Chondrocyte (in vitro differentiated cells): ENCODE data around the gene FOSL1. TPM values are rescaled to one million over a fixed set of nuclear protein-coding genes. Genes with fewer than 3 reads are reported as not detected.
A peak's percentile ranks its signal among the peaks of the same experiment; 100 is the strongest.

Experiments used
- DNase-seq: peaks from one replicate; pipeline ENCODE4 v3.0.0; 2021; ENCODE audit warnings: mixed read lengths, low spot score
- H3K27ac Mint-ChIP-seq: one replicate; pipeline ENCODE4 v1.8.0; 2021; ENCODE audit warnings: mild to moderate bottlenecking, moderate library complexity, mixed read lengths; ENCODE audit not compliant: unreplicated experiment
- H3K27me3 Mint-ChIP-seq: 2 replicates; pipeline ENCODE4 v1.8.0; 2021; ENCODE audit warnings: low read depth, mixed read lengths
- H3K36me3 Mint-ChIP-seq: 2 replicates; pipeline ENCODE4 v1.8.0; 2021; ENCODE audit warnings: low read depth, mixed read lengths
- H3K4me1 Mint-ChIP-seq: 2 replicates; pipeline ENCODE4 v1.8.0; 2021; ENCODE audit warnings: low read depth, mild to moderate bottlenecking, mixed read lengths
- H3K4me3 Mint-ChIP-seq: one replicate; pipeline ENCODE4 v1.8.0; 2021; ENCODE audit warnings: mild to moderate bottlenecking, moderate library complexity, mixed read lengths; ENCODE audit not compliant: unreplicated experiment
- H3K9me3 Mint-ChIP-seq: 2 replicates; pipeline ENCODE4 v1.8.0; 2021; ENCODE audit warnings: low read depth, mixed read lengths
- long read RNA-seq: library from polyadenylated mRNA; stranded (forward); transcript quantifications from one replicate; pipeline ENCODE4 v2.0.0, GENCODE V29; 2021
- total RNA-seq: library from RNA; stranded (reverse); gene quantifications from 3 replicates; pipeline ENCODE4 v1.2.1, GENCODE V29; 2021
- TF ChIP-seq, protein P1 (sequence below): fragments of 200-600 bp; sonication (generic); IDR thresholded peaks from 2 replicates; pipeline ENCODE4 v1.5.0; 2021; ENCODE audit warnings: antibody characterized with exemption, mild to moderate bottlenecking, moderate library complexity

Gene FOSL1
- 5.8 to 12.3 TPM (median 7.5 TPM) in 3 replicates for total RNA-seq
- long read RNA-seq, transcript FOSL1-201 (4 exons, 1,669 nt): major isoform, 6 of 11 reads
- long read RNA-seq, partial matches to known transcripts: 1 of 11 reads
- long read RNA-seq, other reads (novel, unspliced or antisense): 3 of 11 reads

DNA sequence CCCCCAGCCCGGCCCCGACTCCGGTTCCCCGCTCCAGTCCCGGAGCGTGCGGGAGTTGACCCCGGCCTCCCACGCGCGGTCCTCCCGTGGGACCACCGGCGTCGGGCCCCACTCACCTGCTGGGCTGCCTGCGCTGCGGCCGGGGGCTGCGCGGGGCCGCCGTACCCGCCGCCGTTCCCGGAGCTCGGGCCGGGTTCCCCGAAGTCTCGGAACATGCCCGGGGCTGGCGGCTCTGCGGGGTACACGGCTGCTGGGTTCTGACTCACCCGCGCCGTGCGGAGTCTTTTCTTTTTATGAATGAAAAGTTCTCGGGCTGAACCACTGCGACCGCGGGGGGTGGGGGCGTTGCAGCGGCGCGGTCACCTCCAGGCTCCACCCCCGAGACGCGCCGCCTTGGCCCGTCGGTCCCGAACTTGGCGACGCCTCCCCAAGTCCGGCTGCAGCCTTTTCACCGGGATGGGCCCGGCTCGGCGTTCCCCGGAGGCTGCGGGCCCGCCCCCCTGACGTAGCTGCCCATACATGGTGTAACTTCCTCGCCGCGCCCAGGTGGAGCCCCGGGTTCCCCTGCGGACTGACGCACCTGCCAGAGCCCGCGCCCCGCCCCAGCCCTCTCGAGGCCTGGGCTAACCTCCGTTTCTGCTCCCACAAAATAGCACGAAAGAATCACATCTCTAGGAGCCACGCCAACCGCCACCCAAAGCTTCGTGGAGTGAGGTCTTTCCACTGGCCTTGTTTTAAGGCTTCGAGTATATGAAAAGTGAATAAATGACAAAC lies at the start of gene FOSL1:
Gene FOSL1 (minus strand): TSS at position 264 of the 774 bp plus-strand sequence. CDS start 49 bp downstream, at position 215.
- peak within 1 kb of the TSS; percentile 79 for H3K4me3 Mint-ChIP-seq
- H3K9me3 Mint-ChIP-seq: no peaks in the 10 kb centered on the region
- H3K36me3 Mint-ChIP-seq: no peaks in the 10 kb centered on the region
- no peak for DNase-seq
- H3K27me3 Mint-ChIP-seq: no peaks in the 10 kb centered on the region
- peak within 1 kb of the TSS; percentile 82 for H3K27ac Mint-ChIP-seq
- TF ChIP-seq, protein P1, sequence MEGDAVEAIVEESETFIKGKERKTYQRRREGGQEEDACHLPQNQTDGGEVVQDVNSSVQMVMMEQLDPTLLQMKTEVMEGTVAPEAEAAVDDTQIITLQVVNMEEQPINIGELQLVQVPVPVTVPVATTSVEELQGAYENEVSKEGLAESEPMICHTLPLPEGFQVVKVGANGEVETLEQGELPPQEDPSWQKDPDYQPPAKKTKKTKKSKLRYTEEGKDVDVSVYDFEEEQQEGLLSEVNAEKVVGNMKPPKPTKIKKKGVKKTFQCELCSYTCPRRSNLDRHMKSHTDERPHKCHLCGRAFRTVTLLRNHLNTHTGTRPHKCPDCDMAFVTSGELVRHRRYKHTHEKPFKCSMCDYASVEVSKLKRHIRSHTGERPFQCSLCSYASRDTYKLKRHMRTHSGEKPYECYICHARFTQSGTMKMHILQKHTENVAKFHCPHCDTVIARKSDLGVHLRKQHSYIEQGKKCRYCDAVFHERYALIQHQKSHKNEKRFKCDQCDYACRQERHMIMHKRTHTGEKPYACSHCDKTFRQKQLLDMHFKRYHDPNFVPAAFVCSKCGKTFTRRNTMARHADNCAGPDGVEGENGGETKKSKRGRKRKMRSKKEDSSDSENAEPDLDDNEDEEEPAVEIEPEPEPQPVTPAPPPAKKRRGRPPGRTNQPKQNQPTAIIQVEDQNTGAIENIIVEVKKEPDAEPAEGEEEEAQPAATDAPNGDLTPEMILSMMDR: no peak
- H3K4me1 Mint-ChIP-seq: peaks cover 47% of the 10 kb centered on the region

DNA sequence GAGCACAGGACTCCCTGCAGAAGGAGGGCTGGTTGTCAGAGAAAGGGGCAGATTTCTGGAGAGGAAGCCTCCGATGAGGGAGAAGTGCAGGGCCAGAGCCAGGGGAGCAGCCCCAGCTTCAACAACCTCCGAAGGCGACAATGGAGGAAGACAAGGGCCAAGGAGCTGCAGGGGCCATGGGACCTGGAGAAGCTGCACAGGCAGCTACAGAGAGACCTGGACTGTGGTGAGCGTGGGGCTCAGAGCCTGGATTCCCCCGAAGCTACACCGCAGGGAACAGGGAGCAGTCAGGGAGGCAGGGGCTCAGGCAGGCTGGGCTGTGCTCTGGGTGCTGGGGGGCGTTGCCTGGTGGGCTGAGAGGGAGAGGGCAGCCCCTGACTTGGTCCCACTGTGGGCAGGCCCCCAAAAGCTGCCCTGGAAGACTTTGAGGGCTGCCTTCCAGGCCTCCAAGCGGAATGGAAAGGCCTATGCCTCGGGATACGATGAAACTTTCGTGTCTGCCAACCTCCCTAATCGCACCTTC lies 47.5 kb upstream of the FOSL1 start:
- TF ChIP-seq, protein P1: no peak
- H3K27ac Mint-ChIP-seq: no peak overlapping the region

DNA sequence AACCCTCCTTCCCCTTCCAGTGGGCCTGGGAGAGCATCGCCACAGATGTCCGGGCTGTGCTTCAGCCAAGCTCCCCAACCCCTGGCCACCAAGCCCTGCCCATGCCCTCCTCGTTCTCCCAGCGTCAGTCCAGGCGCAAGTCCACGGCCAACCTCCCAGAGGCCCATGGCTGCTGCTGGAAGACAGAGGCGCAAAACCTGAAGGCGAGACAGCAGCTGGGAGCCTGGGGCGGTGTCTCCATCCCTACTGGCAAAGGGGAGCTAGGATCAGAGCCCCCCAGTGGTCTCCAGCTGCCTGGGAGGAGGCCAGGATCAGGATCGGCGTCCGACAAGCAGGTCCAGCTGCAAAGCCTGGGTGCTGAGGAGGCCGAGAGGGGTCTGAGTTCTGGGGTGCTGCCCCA lies 46.9 kb upstream of the FOSL1 start:
- TF ChIP-seq, protein P1: no peak
- H3K36me3 Mint-ChIP-seq: no peaks in the 10 kb centered on the region
- H3K4me3 Mint-ChIP-seq: no peak overlapping the region
- no peak for DNase-seq
- H3K27ac Mint-ChIP-seq: no peak overlapping the region
- no peaks in the 10 kb centered on the region for H3K9me3 Mint-ChIP-seq
- H3K4me1 Mint-ChIP-seq: no peaks in the 10 kb centered on the region
- peaks cover 3% of the 10 kb centered on the region for H3K27me3 Mint-ChIP-seq

More for the DNA sequence above, 47.5 kb upstream of the FOSL1 start:
- peaks cover 3% of the 10 kb centered on the region for H3K27me3 Mint-ChIP-seq
- H3K36me3 Mint-ChIP-seq: no peaks in the 10 kb centered on the region
- no peaks in the 10 kb centered on the region for H3K9me3 Mint-ChIP-seq
- no peaks in the 10 kb centered on the region for H3K4me1 Mint-ChIP-seq
- no peak for DNase-seq
- H3K4me3 Mint-ChIP-seq: no peak overlapping the region

DNA sequence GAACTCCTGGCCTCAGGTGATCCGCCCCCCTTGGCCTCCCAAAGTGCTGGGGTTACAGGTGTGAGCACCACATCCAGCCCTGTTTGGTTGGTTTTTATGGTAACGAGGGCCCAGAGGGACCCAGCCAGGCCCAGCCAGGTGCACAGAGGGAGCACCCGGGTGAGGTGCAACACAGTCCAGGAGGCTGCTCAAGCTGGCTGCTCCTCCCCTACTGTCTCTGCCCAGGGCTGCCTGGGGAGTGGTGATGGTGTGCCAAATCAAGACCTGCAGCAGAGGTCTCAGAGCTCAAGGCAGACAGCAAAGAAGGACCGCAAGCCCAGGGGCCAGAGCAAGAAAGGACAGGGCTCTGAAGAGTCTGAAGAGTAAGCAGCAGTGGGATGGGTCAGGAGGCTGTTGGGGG lies 46.5 kb upstream of the FOSL1 start:
- TF ChIP-seq, protein P1: no peak
- H3K4me3 Mint-ChIP-seq: no peak overlapping the region
- H3K36me3 Mint-ChIP-seq: no peaks in the 10 kb centered on the region
- DNase-seq: no peak
- H3K4me1 Mint-ChIP-seq: peaks cover under 1% of the 10 kb centered on the region
- H3K27me3 Mint-ChIP-seq: peaks cover 3% of the 10 kb centered on the region
- no peaks in the 10 kb centered on the region for H3K9me3 Mint-ChIP-seq
- H3K27ac Mint-ChIP-seq: no peak overlapping the region

DNA sequence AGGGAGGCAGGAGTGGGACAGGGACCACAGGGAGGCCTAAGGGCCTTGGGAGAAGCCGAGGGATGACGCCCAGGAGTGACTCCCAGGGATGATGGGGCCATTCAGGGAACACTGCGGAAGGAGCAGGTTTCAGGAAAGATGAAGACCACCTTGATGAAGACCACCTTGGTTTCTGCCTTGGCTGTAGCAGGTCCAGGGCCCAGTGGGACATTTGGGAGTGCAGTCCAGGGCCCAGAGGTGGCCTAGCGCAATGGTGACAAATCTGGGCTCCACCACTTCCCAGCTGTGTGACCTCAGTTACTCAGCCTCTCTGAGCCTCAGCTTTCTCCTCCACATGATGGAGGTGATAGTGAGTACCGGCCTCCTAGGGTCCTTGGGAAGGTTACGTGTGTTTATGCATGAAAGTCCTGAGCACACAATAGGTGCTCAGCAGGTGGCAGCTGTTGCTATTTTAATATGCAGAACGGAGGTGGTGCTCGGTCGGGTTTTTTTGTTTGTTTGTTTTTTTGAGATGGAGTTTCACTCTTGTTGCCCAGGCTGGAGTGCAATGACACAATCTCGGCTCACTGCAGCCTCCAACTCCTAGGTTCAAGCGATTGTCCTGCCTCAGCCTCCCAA lies 45.9 kb upstream of the FOSL1 start:
- Mint-ChIP-seq H3K27ac (no peak overlapping the region), H3K9me3 (no peaks in the 10 kb centered on the region), H3K36me3 (no peaks in the 10 kb centered on the region), H3K4me3 (no peak overlapping the region), H3K4me1 (peaks cover 6% of the 10 kb centered on the region), H3K27me3 (peaks cover 3% of the 10 kb centered on the region)
- TF ChIP-seq, protein P1: no peak
- no peak for DNase-seq
